Measurements from ENCODE around the gene C10orf90.

C10orf90 gene

DNA sequence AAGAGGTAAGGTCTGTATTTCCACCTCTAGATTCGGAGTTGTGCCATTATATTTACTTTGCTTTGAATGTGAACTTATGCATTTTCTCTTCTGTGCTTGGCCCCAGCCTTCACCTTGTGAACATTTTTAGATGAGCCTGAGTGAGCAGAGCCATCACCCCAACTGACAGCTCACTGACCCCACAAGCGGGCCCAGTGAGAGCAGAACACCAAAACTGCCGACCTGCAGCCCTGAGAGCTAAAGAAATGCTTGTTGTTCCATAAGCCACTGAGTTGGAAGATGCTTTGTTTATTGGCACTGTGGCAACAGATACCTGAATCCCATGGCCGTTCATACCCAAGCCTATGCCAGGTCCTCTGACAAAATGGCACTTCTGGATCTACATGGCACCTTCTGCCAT is 37.8 kb downstream of the C10orf90 start:
- DNase-seq (ENCODE audit: low read depth in 3 of 3): no peak

DNA sequence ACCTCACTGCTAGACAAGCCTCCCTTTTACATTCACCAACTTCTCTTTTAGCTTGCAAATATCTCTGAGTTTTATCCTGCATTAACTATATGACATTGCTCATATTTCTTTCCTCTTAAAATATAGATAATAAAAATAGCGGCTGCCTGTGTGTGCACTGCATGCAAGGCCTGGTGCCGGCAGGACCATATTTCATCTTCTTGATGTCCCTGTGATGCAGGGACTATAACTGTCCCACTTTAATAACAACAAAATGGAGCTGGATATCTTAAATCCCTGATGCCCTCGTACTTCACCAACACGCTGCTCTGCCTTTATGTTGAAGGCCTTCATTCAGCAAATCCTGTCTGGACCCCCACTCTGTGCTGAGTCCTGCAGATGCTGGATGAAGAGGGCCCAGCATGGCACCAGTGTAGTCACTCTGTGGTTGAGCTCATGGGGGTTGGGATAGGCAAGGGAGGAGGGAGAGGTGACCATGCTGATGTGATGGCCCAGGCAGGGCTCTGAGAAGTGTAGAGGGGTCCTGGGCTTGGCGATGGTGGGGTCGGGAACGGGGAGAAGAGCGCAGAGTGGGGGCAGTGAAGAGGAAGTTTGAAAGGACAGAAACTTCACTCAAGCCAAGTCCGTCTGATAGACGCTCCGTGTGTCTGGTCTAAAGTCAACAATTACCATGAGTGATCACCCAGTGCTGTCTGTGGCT is 40.4 kb downstream of the C10orf90 start:
- no peak for DNase-seq (ENCODE audit: low read depth in 3 of 3)

DNA sequence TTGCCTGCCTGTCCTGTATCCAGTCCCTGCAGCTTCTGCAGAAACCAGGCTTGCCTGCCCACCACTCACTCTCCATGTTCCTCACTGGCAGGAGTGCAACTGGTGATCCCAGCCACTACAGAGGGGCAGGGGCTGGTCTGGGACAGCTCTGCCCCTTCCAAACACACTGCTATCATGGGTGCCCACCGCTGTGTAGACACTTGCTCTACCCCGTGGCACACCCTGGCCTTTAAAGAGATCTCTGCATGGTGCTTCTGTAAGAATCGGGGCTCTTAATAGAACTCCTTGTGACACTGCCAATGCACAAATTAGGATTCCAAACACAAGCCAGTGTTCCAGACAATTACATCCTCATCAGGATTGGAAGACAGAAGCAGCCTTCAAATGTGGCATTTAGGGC is 41.7 kb downstream of the C10orf90 start:
- no peak for DNase-seq (ENCODE audit: low read depth in 3 of 3)

DNA sequence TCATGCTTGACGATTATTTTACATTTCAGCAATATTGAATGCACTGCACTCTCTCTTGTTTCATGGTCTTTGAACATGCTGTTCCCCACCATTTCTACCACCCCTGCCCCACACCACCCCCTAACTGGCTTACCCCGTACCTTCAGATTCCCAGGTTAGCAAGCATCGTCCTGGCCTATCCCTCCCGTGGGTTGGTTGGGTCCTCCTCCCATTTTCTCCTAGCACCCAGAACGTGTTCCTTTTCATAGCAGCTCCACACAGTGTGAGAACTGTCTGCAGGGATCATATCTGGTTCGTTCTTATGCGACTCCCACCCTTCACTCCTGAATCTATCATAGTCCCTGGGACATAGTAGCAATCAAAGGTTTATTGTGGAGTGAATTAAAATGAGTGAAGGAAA is 48.6 kb downstream of the C10orf90 start:
- no peak for DNase-seq (ENCODE audit: low read depth in 3 of 3)

DNA sequence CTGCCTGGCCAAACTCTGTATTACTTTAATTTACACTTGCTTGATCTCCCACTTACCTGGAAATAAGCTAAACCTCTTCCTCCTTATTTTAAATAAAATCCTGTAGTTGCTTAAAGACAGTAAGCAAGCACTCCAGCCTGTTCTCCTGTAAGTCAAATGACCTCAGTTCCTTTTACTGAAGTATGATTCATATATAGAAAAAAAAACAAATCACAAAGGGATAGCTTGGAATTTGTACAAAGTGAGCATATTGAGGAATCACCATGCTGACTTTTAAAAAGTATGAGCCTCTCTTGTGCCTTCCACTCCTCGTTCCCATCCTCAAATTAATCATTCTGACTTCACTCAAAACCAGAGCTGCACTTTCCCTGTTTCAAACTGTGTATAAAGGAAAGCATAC is 52.0 kb downstream of the C10orf90 start:
- no peak for DNase-seq (ENCODE audit: low read depth in 3 of 3)

DNA sequence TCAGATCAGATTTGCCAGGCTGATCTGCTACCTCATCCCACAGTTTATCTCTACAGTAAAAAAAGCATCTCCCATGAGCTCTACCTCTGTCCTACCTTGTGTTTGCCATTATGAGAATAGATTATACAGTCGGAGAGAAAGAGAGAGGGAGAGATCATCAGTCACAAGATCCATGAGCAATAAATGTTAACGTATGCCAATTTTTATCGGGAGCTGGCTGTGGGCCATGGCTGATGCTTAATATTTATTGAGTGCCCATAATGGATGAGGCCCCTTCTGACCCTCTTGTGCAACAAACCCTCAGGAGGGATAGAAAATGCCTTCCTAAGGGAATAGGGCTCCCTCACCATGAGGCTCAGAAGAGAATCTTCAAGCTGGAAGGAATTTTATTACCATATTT is 52.8 kb downstream of the C10orf90 start:
- no peak for DNase-seq (ENCODE audit: low read depth in 3 of 3)

DNA sequence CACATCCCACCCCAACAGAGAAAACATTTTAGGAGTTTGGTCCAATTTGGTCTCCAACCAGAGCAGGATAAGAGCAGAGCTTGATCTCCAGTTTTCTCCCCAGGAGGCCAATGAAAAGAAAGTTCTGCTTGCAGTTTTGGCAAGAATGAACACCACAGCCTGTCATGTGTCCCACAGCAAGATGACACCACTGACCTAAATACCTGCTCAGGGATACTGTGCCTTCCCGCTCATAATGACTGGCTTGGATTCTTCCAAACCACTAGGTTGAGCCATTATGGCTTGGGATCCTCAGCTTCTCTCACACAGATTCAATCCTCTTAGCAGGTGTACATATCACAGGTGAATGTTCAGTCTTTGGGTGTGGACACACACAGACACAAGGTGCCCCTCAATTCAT is 53.3 kb downstream of the C10orf90 start:
- DNase-seq (ENCODE audit: low read depth in 3 of 3): no peak

DNA sequence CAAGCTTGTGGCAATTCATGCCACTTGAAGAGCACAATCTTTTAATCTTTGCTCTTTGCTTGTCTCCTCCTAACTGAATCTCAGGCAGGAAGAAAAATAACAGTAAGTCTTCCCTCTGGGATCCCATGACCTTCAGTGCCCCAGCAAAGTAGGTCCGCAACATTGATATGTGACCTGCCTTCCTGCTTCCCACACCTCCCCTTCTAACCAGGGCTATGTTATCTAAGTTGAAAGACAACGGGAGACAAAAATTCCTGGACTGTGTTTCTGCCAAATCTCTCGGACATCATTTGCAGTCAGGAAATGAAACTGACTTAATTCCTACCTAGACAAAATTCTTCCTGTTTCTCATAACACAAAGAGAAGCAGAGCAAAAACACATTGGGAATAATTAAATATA is 53.8 kb downstream of the C10orf90 start:
- no peak for DNase-seq (ENCODE audit: low read depth in 3 of 3)

DNA sequence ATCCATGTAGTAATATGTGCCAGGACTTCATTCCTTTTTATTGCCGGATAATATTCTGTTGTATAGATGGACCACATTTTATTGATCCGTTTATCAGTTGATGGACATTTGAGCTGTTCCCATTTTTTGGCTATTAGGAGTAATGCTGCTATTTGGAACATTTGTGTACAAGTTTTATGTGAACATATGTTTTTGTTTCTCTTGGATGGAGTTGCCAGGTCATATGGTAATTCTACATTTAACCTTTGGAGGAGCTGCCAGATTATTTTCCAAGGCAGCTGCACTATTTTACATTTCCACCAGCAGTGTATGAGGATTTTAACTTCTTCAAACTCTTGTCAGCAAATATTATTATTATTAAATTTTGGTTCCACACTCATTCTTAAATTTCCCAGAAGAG is 59.2 kb downstream of the C10orf90 start:
- no peak for DNase-seq (ENCODE audit: low read depth in 3 of 3)

DNA sequence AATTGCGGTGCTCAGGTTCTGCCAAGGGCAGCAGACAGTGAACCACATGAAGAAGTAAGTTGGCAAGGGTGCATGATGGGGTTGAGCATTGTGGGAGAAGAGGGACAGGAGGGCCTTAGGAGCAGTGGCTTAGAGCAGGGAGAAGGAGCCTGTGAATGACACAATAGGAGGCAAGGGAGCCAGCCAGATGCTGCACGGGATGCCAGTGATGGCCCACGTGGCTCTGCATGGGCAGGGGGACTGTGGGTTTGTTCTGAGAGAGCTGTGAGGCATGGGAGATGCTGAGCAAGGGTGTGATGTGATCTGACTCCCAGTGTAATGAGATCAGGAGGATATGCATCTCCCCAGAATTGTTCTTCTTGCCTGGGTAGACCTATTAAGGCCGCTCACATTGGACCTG is 60.9 kb downstream of the C10orf90 start:
- no peak for DNase-seq (ENCODE audit: low read depth in 3 of 3)

DNA sequence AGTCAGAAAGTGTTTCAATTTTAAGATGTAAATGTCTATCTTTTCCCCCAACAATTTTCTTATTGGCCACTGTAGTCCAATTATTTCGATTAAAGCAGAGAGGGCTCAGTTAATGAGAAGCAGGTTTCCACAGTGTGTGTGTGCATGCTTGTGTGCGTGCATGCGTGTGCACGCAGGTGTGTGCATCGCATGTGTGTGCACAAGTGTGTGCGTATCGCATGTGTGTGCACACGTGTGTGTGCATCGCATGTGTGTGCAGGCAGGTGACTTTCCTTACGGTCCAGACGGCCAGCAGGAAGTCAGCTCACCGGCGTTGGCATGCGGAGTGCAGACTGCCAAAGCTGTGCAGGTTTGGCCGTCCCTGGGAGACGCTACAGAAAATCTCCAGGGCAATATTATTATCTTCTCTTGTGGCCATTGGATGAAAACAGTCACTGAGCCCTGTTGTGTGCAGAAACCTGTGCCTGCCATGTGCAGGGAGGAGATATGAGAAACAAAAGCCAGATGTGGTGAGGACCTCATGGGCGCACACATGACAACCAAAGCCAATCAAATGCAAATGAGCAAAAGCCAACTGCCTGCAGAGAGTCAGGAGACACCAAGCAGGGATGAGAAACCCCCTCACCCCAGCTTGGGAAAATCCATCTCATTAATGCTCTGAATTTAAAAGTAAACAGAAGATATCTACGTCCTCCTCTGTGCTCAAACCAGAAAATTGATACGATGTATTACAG is 70.4 kb downstream of the C10orf90 start:
- DNase-seq (ENCODE audit: low read depth in 3 of 3): no peak

DNA sequence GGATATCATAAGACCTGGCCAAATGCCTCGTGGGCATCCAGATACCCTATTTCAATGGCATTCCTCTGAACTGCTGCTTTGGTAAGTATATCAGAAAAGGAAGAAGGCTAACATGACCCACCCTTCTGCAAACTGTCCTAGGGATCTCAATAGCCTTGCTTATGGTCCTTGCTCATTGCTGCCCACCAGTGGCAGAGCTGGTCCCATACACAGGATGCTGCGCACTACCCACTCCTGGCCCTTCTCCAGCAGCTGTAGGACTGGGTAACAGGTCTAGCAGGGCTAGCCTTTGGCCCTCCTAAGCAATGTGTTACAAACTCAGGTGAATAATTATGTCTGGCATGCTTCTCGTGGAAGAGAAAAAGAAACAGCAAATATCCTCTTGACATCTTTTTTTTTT is 72.5 kb downstream of the C10orf90 start:
- no peak for DNase-seq (ENCODE audit: low read depth in 3 of 3)

DNA sequence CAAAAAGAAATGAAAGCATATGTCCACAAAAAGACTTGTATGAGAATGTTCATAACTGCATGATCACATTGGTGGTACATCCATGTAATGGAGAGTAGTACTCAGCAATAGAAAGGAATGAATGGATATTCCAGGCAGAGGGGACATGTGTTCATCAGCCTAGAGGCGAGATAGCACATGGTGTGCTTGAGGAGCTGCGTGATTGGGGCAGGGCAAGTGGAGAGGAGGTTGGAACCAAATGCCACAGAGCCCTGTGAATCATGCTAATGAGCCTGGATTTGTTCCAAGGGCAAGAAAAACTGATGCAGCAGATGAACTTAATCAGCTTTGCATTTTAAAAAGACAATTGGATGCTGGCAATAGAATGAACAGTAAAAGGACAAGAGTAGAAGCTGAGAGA is 73.3 kb downstream of the C10orf90 start:
- DNase-seq (ENCODE audit: low read depth in 3 of 3): no peak

DNA sequence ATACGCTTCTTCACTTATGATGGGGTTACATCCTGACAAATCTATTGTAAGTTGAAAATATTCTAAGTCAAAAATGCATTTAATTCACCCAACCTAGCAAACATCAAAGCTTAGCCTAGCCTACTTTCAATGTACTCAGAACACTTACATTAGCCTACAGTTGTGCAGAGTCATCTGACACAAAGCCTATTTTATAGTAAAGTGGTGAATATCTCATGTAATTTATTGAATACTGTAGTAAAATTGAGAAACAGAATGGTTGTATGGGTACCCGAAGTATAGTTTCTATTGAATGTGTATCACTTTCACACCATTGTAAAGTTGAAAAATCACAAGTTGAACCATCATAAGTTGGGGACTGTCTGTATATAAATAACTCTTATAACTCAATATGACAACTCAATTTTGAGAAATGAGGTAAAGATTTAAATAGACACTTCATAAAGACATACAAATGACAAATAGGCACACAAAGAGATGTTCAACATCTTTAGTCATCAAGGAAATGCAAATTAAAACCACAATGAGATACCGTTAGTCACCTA is 73.9 kb downstream of the C10orf90 start:
- no peak for DNase-seq (ENCODE audit: low read depth in 3 of 3)

DNA sequence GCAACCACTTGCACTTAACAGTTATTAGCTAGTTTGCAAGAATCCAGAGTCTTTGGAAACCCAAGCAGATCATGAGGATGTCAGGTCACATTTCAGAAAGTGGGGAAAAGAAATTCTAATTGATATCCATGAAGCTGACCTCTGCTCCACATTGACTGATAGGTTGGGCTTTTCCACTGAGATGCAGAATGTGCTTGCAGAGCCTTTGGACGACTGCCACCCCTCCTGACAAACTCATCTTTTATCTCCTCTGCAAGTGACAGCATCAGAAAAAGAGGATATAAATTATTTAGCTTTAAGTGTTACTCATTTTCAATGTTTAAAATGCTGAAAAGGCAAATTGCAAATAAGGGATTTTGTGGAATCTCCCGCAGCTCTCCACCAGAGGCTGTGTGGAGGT is 75.3 kb downstream of the C10orf90 start:
- no peak for DNase-seq (ENCODE audit: low read depth in 3 of 3)

DNA sequence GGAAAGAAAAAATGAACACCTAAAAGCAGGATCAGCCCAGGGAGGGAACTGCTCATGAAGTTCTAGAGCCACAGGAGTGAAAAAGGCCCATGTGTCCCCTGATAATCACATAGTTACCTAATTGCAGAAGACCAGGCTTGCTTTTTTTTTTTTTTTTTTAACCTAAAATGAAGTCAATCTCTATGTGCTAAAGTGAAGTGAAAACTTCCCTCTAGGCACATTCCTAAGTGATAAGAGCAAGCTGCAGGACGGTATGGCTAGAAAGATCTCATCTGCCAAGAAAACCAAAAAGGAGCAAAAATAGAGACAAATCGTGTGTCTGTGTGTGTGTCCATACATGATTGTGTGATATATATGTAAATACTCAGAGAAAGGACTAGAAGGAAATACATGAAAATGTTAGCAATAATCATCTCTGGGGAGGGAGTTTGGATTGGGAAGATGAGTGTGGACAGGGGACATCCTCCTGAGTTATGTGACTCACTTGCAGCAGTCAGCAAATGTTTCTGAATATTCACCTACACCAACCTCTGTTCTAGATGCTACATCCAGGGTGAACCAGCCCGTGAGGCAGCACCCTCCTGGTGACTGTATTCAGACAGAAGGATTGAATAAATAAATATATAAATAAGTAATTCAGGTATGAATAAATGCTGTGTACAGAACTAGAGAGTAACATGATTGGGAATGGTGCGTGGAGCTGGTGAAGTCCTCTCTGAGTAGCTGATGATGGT is 76.4 kb downstream of the C10orf90 start:
- DNase-seq (ENCODE audit: low read depth in 3 of 3): no peak

DNA sequence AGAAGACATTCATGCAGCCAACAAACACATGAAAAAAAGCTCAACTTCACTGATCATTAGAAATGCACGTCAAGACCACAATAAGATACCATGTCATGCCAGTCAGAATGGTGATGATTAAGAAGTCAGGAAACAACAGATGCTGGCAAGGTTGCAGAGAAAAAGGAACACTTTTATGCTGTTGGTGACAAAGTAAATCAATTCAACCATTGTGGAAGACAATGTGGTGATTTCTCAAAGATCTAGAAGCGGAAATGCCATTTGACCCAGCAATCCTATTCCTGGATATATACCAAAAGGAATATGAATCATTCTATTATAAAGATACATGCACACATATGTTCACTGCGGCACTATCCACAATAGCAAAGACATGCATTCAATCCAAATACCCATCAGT is 77.6 kb downstream of the C10orf90 start:
- no peak for DNase-seq (ENCODE audit: low read depth in 3 of 3)

DNA sequence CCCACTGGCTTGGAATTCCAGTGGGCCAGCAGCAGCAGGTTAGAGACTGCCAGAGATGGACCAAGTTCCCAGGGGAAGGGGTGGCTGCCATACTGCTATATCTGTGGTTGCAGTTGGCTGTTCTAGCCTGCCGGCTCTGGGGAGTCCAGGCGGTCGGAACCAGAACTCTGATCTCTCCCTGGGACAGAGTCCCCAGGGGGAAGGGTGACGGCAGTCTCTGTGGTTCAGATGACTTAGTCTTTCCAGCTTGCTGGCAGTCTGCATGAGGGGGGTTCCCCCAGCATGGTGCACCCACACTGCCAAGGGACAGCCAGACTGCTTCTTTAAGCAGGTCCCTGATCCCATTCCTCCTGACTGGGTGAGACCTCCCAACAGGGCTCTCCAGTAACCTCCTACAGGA is 82.5 kb downstream of the C10orf90 start:
- no peak for DNase-seq (ENCODE audit: low read depth in 3 of 3)

DNA sequence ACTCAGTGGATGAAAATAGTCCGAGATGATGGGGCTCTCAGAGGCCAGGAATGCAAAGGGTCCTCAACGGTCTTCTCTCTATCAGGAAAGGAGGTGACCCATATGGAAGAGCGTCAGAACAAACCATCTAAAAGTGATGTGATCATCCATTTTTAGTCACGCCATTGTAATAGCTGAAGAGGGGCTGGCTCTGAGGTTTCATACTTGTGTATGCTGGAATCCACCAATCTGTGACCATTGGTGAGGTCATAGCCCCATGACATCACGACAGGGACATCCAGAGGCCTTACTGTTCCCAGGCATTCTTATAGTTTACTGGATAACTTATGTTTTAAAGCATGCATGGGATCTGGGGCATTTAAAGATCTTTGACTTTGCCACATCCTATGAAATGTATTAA is 83.6 kb downstream of the C10orf90 start:
- no peak for DNase-seq (ENCODE audit: low read depth in 3 of 3)

DNA sequence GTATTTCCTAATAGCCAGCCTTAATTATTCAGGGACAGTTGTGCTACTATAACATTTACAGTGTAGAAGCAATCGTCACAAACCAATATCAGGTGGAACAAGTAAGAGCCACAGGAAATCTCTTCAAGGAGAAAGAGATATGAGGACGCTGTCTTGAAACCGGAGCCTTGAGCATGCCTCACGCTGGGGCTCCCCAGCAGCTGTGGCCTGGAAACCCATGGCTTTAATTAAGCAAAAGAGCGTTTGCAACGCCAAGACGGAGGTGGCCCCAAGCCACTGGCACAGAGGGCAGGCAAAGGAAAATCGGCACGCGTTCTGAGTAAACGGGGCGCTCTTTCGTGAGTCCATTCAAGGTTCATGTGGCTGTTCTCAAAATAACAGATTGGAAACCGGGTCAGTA is 84.4 kb downstream of the C10orf90 start:
- DNase-seq (ENCODE audit: low read depth in 3 of 3): no peak

DNA sequence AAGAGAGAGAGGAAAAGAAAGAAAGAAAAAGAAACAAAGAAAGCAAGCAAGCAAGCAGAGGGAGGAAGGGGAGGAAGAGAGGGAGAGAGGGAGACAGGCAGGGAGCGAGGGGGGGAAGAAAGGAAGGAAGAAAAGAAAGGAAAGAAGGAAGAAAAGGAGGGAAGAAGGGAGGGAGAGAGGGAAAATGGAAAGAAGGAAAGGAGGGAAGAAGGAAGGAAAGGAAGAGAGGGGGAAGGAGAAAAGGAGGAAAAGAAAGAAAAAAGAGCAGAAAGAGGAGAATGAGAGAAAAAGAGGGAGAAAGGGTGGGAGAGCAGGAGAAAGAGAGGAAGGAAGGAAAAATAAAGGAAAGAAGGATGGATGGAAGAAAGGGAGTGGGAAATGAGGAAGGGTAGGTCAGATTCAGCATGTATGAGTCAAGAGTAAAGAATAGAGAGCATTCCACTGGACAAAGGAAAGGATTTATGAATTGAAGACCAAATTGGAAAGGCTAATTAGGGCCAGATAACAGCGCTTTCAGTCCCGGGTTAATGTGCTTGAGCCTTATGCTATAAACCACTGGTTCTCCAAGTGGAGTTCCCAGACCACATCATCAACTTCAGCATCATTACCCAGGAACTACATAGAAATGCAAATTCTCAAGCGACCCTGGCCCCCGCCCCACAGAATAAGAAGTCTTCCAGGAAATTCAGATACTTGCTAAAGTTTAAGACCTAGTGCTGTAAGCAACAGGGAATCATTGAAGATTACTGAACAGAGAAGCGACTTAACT is 85.1 kb downstream of the C10orf90 start:
- DNase-seq (ENCODE audit: low read depth in 3 of 3): no peak

DNA sequence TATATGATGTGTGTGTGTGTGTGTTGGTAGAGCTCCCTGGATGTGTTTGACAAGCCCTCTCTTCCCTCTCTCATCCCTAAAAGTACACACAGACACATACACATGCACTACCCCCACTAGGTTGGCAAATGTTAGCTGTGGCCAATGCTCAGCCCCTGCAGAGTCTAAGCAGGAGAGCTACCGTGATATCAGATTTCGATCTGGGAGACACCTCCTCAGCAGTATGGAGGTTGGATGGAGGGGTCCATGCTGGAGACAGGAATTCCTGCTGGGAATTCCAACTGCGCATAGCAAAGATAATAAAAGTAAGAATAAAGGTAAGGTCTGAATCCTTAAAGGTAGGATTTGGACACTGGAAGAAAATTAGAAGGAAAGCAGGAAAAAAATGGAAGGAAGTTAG is 85.7 kb downstream of the C10orf90 start:
- no peak for DNase-seq (ENCODE audit: low read depth in 3 of 3)

All from stimulated activated CD4-positive, alpha-beta T cell treated with anti-CD3 and anti-CD28 coated beads, TNF-alpha, amount 100 ng/mL, for 48 hours (primary cell).